HG03139 (cell line): ENCODE data around the gene HIKESHI.

Experiments used
- ATAC-seq: cut with Tn5 transposase; IDR thresholded peaks from one replicate; pipeline ENCODE4 v1.9.1; 2021; ENCODE audit not compliant: unreplicated experiment

Gene HIKESHI

GRCh38 chr11:86374069-86374468 lies 72.0 kb downstream of the HIKESHI start:
- ATAC-seq = no peak

DNA sequence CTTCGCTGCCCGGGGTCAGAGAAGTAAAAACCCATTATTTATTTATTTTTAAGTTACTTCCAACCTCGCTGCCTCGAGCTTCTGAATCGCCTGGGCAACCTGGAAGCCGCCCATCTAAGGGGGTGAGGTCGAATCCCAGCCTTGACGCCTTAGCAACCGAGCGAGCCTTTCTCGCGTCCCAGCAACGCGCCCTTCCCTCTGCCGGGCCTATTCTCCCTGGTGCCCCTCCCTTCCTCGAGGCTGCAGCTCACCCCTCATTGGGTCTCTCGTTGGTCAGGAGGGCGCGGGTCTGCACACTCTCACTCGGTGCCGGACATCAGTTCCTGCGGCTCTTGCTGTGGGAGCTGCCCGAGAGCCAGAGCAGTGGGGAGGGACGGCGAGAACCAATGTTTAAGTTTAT lies 72.5 kb downstream of the HIKESHI start, which contains the start of gene CCDC81:
CCDC81 (plus strand) TSS at position 302 of the 400 bp plus-strand sequence. CDS start 277 bp downstream, outside the sequence.
- ATAC-seq = no peak

- ATAC-seq = no peak
These were observed 75.9 kb downstream of the HIKESHI start for GRCh38 chr11:86377972-86378371.

- ATAC-seq = no peak
These were observed 78.4 kb downstream of the HIKESHI start for GRCh38 chr11:86380295-86381059.

GRCh38 chr11:86383041-86383955 lies 81.3 kb downstream of the HIKESHI start:
- ATAC-seq = no peak

DNA sequence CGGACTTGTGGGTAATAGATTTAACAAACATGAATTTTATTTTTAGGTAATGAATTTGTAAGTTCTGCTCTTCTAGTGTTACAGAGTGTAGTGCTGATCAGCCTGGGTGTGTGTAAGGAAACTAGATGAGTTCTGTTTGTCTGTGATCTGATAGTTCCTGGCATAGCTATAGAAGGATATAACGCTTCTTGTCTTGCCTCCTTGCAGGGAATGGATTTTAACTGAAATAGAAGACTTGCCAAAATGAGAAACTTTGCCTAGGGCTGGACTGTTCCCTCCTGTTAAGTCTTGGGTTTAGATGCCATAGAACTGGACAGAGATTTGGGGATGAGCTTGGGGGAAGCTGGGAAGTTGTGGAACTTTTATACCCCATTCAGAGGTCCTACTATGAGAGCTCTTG lies 84.2 kb downstream of the HIKESHI start:
- no peak for ATAC-seq

DNA sequence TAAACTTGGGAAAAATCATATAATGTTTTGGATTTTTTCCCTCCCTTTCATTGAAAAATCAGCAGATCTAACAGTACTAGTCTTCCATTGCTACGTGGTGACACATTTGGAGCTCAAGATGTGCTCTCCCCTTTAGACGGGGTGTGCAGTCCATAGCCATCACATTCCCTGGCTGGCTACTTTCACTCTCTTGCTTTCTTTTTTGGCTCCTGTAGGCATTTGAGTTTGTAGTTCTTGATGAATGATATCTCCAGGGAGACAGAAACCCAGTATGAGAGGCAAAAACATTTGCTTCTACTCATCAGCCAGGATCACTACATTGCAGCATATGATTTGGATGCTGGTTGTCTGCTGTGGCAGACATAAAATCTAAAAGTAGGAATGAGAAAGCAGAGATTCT lies 84.7 kb downstream of the HIKESHI start:
- no peak for ATAC-seq

DNA sequence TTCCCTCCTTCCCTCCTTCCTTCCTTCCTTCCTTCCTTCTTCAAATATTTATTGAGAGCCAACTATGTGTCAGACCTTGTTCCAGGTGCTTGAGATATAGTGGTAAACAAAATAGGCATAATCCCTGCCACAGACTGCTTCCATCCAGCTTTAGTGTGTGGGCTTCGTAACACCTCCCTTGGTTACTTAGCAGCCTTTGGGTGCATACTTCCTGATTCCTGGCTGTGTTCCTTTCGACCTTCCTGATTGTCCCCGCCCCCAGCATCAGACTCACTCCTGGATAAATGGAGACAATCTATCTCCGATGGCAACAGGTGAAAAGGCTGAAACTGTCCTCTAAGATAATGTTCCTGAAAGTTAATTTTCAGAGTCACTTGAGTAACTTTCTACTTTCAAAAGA lies 86.2 kb downstream of the HIKESHI start:
- no peak for ATAC-seq

DNA sequence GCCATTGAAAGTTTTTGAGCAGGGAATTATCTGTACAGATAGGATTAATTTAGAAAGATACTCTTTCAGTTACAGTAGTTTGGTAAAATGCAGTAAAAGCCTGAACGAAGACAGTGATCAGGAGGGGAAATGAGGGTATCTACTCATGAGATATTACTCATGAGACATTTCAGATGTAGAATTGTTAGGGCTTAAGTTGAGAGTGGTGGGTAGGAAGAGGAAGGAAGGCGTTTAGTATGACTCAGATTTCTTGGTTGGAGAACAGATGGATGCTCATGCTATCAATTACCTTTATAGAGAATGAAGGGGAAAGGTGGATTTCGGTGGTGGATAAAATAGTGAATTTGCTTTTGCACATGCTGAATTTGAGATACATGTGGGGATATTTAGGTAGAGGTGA lies 88.4 kb downstream of the HIKESHI start:
- no peak for ATAC-seq

DNA sequence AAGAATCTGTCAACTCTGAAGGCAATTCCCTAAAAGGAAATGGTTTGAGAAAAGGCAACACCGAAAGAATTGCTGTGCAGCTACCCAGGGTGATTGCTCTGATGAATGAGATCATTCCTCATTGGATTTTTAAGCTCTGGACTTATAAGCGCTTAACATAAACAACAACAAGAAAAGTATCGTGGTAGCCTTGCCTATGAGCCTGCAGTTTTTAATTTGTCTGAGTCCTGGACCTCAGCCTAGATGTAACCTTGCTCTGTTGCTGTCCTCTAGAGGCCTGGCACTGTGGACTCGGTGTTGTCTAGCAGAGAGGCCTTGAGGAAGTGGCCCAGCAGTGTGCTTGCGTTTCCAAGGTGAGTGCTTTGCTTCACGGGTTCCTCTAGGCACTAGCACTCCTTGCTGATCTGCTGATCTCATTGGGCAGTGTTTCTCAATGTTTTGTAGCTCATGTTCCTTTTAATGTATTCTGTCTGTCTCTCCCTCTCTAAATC lies 93.1 kb downstream of the HIKESHI start:
- no peak for ATAC-seq
